K562 (cell line): ENCODE data around the gene MYO3B. TPM values are rescaled to one million over a fixed set of nuclear protein-coding genes. Genes with fewer than 3 reads are reported as not detected.

Source experiments
- CBFA2T3 ChIP-seq: fragments of 450-650 bp; IDR thresholded peaks from 2 replicates; pipeline ENCODE4 v1.6.1; 2017
- DDX20 ChIP-seq: fragments of 450-650 bp; IDR thresholded peaks from 2 replicates; pipeline ENCODE4 v1.6.1; 2016; ENCODE audit warnings: missing genetic modification characterization, low read depth, mild to moderate bottlenecking, missing compliant biosample characterization, moderate library complexity
- ETV6 ChIP-seq, 3 experiments: fragments of 150-350 bp in 1 of 3; sonication (generic) in 1 of 3; formaldehyde crosslinking in 1 of 3; IDR thresholded peaks; 2 replicates each; pipeline versions ENCODE4 v1.6.1 to v1.8.0; 2014 to 2022; ENCODE audit warnings: borderline replicate concordance in 2 of 3, low read depth in 2 of 3, antibody characterized with exemption in 1 of 3, low read length in 1 of 3, mild to moderate bottlenecking in 1 of 3, missing genetic modification reagents in 1 of 3
- FOXA1 ChIP-seq: fragments of 450-650 bp; IDR thresholded peaks from 2 replicates; pipeline ENCODE4 v1.6.1; 2016; ENCODE audit warnings: mild to moderate bottlenecking, borderline replicate concordance
- FOXM1 ChIP-seq, 2 experiments: fragments of 450-650 bp in 1 of 2; sonication (generic) in 1 of 2; formaldehyde crosslinking in 1 of 2; IDR thresholded peaks; 2 replicates each; pipeline versions ENCODE4 v1.6.1 to v1.9.0; 2017 to 2022; ENCODE audit warnings: low read depth in 2 of 2, mild to moderate bottlenecking in 2 of 2, missing genetic modification reagents in 1 of 2, moderate library complexity in 1 of 2
- NFXL1 ChIP-seq: fragments of 450-650 bp; formaldehyde crosslinking; IDR thresholded peaks from 2 replicates; pipeline ENCODE4 v1.4.0; 2021; ENCODE audit warnings: mild to moderate bottlenecking
- POLR2AphosphoS2 ChIP-seq: IDR thresholded peaks from 2 replicates; pipeline ENCODE4 v1.6.1; 2012; ENCODE audit warnings: low read length, improper control_type of control experiment
- PRPF4 ChIP-seq: fragments of 200-400 bp; formaldehyde crosslinking; IDR thresholded peaks from one replicate; pipeline ENCODE4 v1.6.1; 2017; ENCODE audit warnings: low read length, low read depth, mild to moderate bottlenecking; ENCODE audit not compliant: insufficient read depth, poor library complexity, severe bottlenecking
- RAD21 ChIP-seq, 2 experiments: fragments of 250-450 bp in 1 of 2; fragments of 450-650 bp in 1 of 2; sonication (Bioruptor Pico) in 1 of 2; formaldehyde crosslinking in 1 of 2; IDR thresholded peaks in 1 of 2; conservative IDR thresholded peaks in 1 of 2; 2 replicates each; pipeline versions ENCODE4 v1.4.0 to v1.8.0; 2020 to 2022; ENCODE audit warnings: mild to moderate bottlenecking in 2 of 2, moderate library complexity in 1 of 2
- SNIP1 ChIP-seq: fragments of 450-650 bp; IDR thresholded peaks from 2 replicates; pipeline ENCODE4 v1.7.1; 2017; ENCODE audit warnings: low read depth, mild to moderate bottlenecking
- TFAP4 ChIP-seq: sonication (generic); formaldehyde crosslinking; IDR thresholded peaks from 2 replicates; pipeline ENCODE4 v1.8.0; 2022; ENCODE audit warnings: missing genetic modification reagents, mild to moderate bottlenecking, moderate library complexity, borderline replicate concordance
- U2AF2 ChIP-seq: fragments of 200-400 bp; formaldehyde crosslinking; optimal IDR thresholded peaks from 2 replicates; pipeline ENCODE3; 2017; ENCODE audit warnings: low read depth, mild to moderate bottlenecking, low read length
- ZBTB40 ChIP-seq, 2 experiments: fragments of 450-650 bp in 1 of 2; sonication (generic) in 1 of 2; formaldehyde crosslinking in 1 of 2; IDR thresholded peaks; 2 replicates each; pipeline versions ENCODE4 v1.7.1 to v1.9.0; 2016 to 2022; ENCODE audit warnings: inconsistent platforms in 1 of 2, mild to moderate bottlenecking in 1 of 2, missing genetic modification reagents in 1 of 2
- ZBTB8A ChIP-seq: fragments of 450-650 bp; IDR thresholded peaks from 2 replicates; pipeline ENCODE4 v1.6.1; 2018; ENCODE audit warnings: mild to moderate bottlenecking, moderate library complexity; ENCODE audit not compliant: partially characterized antibody
- ZNF316 ChIP-seq: fragments of 450-650 bp; IDR thresholded peaks from 2 replicates; pipeline ENCODE4 v1.6.1; 2016
- ZNF57 ChIP-seq: fragments of 450-650 bp; formaldehyde crosslinking; IDR thresholded peaks from 2 replicates; pipeline ENCODE4 v1.4.0; 2020; ENCODE audit warnings: mild to moderate bottlenecking, moderate library complexity
- ZSCAN29 ChIP-seq: fragments of 450-650 bp; IDR thresholded peaks from 2 replicates; pipeline ENCODE4 v1.6.1; 2017
- polyA plus RNA-seq, 8 experiments: library from polyadenylated mRNA; depleted of rRNA in 4 of 8; stranded (reverse) in 5 of 8; unstranded in 3 of 8; fragments of >200 nt; fragmentation: Nextera tagmentation in 2 of 8; fragmentation: Illumina TruSeq in 1 of 8; extraction: Ambion mirVana in 2 of 8; extraction: Trizol in 1 of 8; gene quantifications; 2 replicates each; pipeline versions ENCODE4 v1.2.1 to v1.2.3, GENCODE V29; 2011 to 2014; ENCODE audit warnings: inconsistent platforms in 1 of 8, missing spikeins in 1 of 8
- total RNA-seq, 7 experiments: library from RNA; depleted of rRNA in 6 of 7; stranded (reverse); fragments of >200 nt in 6 of 7; fragmentation: Illumina TruSeq in 2 of 7; extraction: Trizol in 2 of 7; gene quantifications; 2 replicates each; pipeline versions ENCODE4 v1.2.1 to v1.2.3, GENCODE V29; 2011 to 2021; ENCODE audit warnings: low replicate concordance in 1 of 7

Gene MYO3B
- total and polyA plus RNA-seq, 9 of the 15 experiments (the other 6 are each of a cell fraction or from before 2014, with no cell fraction given): 2.7 to 6.5 (median 3.6) TPM

GRCh38 chr2:170365686-170366085, 187.7 kb downstream of the MYO3B start (continued):
- TF ChIP-seq FOXM1 (IDR thresholded peaks at IDR 0.05; ENCODE audit: low read depth): no peak
- TF ChIP-seq FOXM1 (CRISPR knock-in tag; IDR thresholded peaks at IDR 0.05; ENCODE audit: low read depth): no peak
- no peak for TF ChIP-seq PRPF4
- TF ChIP-seq NFXL1 (CRISPR knock-in tag): no peak
- no peak for TF ChIP-seq FOXA1
- no peak for TF ChIP-seq ETV6 (IDR thresholded peaks at IDR 0.05; ENCODE audit: borderline replicate concordance in 1 of 2, low read depth in 2 of 2, low read length in 1 of 2)
- no peak for TF ChIP-seq ETV6 (CRISPR knock-in tag; IDR thresholded peaks at IDR 0.05; ENCODE audit: borderline replicate concordance)
- TF ChIP-seq ZNF316: no peak
- no peak for TF ChIP-seq POLR2AphosphoS2
- TF ChIP-seq ZBTB8A: no peak
- TF ChIP-seq DDX20: no peak
- no peak for TF ChIP-seq RAD21 (CRISPR knock-in tag; conservative IDR thresholded peaks at IDR 0.05 in 1 of 2, IDR thresholded peaks at IDR 0.05 in 1 of 2)
- TF ChIP-seq TFAP4 (CRISPR knock-in tag): no peak
- no peak for TF ChIP-seq ZSCAN29
- TF ChIP-seq ZNF57 (CRISPR knock-in tag): no peak
- no peak for TF ChIP-seq ZBTB40 (IDR thresholded peaks at IDR 0.05)
- TF ChIP-seq ZBTB40 (CRISPR knock-in tag; IDR thresholded peaks at IDR 0.05): no peak
- TF ChIP-seq CBFA2T3: peak; percentile 77
- TF ChIP-seq SNIP1: no peak
- no peak for TF ChIP-seq U2AF2
